GM12875 (cell line): ENCODE data around the gene TSGA10.

ENCODE experiments used
- H3K4me3 ChIP-seq: one replicate; pipeline ENCODE4 v1.5.1; 2011; ENCODE audit warnings: low read depth, low read length, control low read depth
- TF ChIP-seq, protein P1 (sequence below): IDR thresholded peaks from 2 replicates; pipeline ENCODE4 v1.5.1; 2011; ENCODE audit warnings: low read depth, mild to moderate bottlenecking, control low read depth, inconsistent platforms, low read length, moderate library complexity, borderline replicate concordance; ENCODE audit not compliant: insufficient read depth

TSGA10 gene

DNA sequence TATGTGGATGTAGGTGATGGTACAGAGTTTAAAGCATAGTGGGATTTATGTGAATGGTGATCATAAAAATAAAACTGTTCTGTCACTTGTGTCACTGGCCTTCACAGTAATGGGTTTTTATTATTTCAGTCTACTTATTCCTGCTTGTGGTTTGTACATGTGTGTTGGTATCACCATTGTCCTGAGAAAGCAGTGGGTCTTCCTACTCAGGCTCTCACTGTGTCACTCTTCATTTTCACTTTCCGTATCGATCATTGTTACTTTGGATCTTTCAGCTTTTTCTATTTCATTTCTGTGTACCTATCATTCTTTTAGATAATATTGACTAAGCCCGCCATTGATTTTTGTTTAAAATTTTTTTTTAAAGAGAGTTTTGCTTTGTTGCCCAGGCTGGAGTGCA is 33.6 kb upstream of the TSGA10 start:
- TF ChIP-seq, protein P1, sequence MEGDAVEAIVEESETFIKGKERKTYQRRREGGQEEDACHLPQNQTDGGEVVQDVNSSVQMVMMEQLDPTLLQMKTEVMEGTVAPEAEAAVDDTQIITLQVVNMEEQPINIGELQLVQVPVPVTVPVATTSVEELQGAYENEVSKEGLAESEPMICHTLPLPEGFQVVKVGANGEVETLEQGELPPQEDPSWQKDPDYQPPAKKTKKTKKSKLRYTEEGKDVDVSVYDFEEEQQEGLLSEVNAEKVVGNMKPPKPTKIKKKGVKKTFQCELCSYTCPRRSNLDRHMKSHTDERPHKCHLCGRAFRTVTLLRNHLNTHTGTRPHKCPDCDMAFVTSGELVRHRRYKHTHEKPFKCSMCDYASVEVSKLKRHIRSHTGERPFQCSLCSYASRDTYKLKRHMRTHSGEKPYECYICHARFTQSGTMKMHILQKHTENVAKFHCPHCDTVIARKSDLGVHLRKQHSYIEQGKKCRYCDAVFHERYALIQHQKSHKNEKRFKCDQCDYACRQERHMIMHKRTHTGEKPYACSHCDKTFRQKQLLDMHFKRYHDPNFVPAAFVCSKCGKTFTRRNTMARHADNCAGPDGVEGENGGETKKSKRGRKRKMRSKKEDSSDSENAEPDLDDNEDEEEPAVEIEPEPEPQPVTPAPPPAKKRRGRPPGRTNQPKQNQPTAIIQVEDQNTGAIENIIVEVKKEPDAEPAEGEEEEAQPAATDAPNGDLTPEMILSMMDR = no peak
- H3K4me3 ChIP-seq = no peak overlapping the region

DNA sequence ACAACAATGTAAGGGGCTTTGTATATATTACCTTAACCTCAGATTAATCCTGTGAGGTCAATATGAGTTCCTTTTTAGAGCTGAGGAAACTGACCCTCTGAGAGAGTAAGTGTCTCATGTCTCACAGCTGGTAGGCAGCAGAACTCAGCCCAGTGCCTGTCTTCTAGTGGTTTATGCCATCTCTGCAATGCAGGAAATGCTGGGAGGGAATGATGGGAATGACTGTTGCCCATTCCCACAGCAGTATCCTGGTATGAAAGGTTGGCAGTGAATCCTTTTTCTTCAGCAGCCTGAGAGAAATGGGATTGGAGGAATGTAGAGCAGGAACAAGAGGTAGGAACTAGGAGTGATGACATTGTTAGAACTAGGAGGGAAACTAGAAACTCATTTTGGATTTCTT is 32.3 kb upstream of the TSGA10 start:
- no peak overlapping the region for H3K4me3 ChIP-seq
- TF ChIP-seq, protein P1 = no peak

DNA sequence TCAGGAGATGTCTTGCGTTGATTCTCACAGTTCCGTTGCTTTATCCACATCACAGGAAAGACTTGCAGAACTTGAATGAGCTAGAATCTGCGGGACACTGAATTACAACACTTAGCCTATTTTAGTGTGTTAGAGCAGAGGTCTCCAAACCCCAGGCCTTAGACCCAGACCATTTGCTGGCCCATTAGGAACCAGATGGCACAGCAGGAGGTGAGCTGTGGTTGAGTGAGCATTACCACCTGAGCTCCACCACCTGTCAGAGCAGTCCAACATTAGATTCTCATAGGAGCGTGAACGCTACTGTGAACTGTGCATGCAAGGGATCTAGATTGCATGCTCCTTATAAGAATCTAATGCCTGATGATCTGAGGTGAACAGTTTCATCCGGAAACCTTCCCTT is 30.1 kb upstream of the TSGA10 start:
- H3K4me3 ChIP-seq = no peak overlapping the region
- TF ChIP-seq, protein P1 = no peak

DNA sequence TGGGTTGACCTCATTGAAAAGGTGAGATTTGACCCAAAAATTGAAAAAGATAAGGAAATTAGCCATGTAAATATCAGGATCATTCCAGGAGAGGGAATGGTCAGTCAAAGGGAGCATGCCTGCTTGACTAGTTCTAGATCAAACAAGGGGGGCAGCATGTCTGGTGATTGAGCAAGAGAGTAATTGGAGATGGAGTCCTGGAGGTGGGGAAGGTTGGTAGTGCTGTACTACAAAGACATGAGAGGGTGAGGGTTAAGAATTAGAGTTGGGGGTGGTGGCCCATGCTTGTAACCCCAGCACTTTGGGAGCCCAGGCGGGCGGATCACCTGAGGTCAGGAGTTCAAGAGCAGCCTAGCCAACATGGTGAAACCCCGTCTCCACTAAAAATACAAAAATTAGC is 28.3 kb upstream of the TSGA10 start:
- TF ChIP-seq, protein P1 = no peak
- no peak overlapping the region for H3K4me3 ChIP-seq

GRCh38 chr2:99181624-99182000 is 26.9 kb upstream of the TSGA10 start:
- H3K4me3 ChIP-seq = peak overlapping the region; percentile 68
- TF ChIP-seq, protein P1 = no peak

DNA sequence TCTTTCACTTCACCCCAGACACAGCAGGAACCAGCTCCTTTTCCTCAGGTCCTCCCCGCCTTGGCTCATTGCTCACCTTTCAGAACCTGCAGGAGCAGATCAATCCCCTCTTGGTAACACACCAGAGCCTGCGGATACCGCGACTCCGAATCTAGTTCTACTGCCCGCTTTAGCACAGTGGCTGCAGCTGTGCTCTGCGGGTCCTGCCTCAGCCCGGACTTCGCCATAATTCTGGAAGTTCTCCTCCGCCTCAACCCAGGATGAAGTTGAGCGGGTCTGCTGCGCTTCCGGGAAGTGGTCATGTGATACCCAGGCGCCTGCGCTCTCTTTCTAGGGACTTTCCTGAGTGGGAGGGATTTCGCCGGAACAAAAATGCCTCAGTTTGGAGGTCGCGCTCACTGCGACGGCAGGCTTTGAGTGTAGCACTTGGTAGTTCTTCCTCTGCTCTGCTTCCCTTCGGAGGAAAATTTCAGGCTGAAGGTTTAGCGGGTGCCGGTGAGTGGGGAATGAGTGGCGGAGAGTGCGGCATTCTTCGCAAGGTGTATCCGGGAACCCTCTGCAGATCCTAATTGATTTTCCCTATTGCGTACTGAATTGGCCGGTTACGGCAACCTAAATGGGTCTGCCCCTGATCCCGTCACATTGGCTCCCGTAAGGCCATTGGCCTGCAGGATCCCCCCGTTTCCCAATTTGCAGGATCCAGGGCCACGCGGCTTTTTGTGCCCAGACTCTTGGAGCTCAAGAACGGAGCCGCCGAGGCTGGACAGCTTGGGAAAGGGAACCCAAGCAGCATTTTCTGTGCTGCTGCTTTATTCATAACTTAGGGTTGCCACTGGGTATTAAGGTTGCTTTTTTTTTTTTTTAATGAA is 26.2 kb upstream of the TSGA10 start, which contains the start of the genes MITD1 and MRPL30:
MITD1 (minus strand) TSS at position 304 of the 869 bp plus-strand sequence; CDS start at position 227, 77 bp downstream.
MRPL30 (plus strand) TSS at position 430 of the 869 bp plus-strand sequence. CDS start 5,020 bp downstream, outside the sequence.
- H3K4me3 ChIP-seq = peak within 1 kb of the TSS; percentile 68
- TF ChIP-seq, protein P1 = no peak
